ENCODE data around the gene RCAN1. TPM values are rescaled to one million over a fixed set of nuclear protein-coding genes. Genes with fewer than 3 reads are reported as not detected.

The RCAN1 gene
- total and polyA plus RNA-seq, 9 of the 15 experiments (the other 6 are each of a cell fraction or from before 2014, with no cell fraction given): 4.4 to 16.5 (median 12.3) TPM

DNA sequence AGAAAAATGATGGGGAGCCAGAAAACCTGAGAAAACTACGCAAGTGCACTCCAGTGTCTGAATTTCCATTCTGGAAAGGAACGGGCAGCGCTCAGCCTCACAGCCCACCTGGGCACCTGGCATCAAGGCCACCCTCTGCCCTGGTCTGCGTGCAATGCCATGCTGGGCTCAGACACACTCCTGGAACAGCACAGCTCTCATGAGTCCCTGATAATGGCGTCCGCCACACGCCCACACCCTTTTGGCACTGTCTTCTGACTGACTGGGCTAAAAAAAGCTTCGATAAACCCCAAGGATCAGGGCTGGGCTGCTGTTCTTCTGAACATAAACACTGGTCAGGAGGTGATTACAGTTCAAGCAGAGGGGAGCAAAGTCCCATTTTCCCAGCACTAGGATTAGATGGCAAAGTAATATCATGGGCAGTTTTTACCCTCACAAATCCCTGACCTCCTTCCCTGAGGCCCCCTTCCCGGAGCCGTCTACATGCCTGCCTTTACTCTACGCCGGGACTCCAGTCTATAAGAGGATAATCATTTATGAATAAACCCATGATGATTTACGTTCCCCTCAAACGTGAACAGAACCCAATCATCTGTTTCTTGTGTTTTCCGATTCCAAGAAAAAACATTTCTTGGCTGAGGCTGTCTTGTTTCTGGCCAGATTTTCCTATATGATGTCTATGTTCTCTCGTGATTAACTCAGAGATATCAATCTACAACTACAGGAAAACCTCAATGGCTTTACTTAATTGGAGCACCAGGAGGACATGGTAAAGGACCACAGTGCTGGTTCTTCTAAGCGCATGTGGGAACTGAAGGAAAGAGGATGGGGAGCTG, 22.6 kb downstream of the RCAN1 start (continued):
- TF ChIP-seq MAZ (CRISPR knock-in tag; conservative IDR thresholded peaks at IDR 0.05 in 1 of 2, IDR thresholded peaks at IDR 0.05 in 1 of 2) (peak in 1 of 2 experiments; percentile 21; a peak in 2 of 4 replicates), MEF2D (tag; conservative IDR thresholded peaks at IDR 0.05; ENCODE audit: low read depth) (peak; percentile 87), KLF13 (tag; IDR thresholded peaks at IDR 0.05; ENCODE audit: borderline replicate concordance, low read depth) (peak; percentile 54; the same call in 1 of the 2 replicates), TCF7L2 (IDR thresholded peaks at IDR 0.05; ENCODE audit: low read depth, low read length) (no peak), HNRNPLL (IDR thresholded peaks at IDR 0.05; ENCODE audit: low read depth, low read length, poor library complexity, severe bottlenecking) (peak; percentile 69), ELF4 (CRISPR knock-in tag; IDR thresholded peaks at IDR 0.05) (no peak), TCF3 (CRISPR knock-in tag; IDR thresholded peaks at IDR 0.05) (0 out of 2 replicates have a peak, but pooled peaks have one; percentile 23), SREBF2 (CRISPR knock-in tag; IDR thresholded peaks at IDR 0.05) (no peak), ZNF212 (CRISPR knock-in tag; IDR thresholded peaks at IDR 0.05) (no peak), STAT5A (IDR thresholded peaks at IDR 0.05; ENCODE audit: borderline replicate concordance, low read length) (no peak), ATF4 (CRISPR knock-in tag; IDR thresholded peaks at IDR 0.05) (0 out of 2 replicates have a peak, but pooled peaks have one; percentile 32), HDAC1 (IDR thresholded peaks at IDR 0.05) (no peak), ZNF586 (CRISPR knock-in tag; conservative IDR thresholded peaks at IDR 0.05) (no peak), PPARD (CRISPR knock-in tag; IDR thresholded peaks at IDR 0.05) (no peak), BMI1 (IDR thresholded peaks at IDR 0.05; ENCODE audit: low read length) (no peak), BHLHE40 (IDR thresholded peaks at IDR 0.05; ENCODE audit: low read length) (0 out of 2 replicates have a peak, but pooled peaks have one; percentile 14), MEF2A (IDR thresholded peaks at IDR 0.05; ENCODE audit: control insufficient read depth, low read depth, low read length) (peak; percentile 47; the same call in 1 of the 2 replicates), ESRRA (IDR thresholded peaks at IDR 0.05; ENCODE audit: borderline replicate concordance, low read depth) (no peak), MEIS2 (IDR thresholded peaks at IDR 0.05; ENCODE audit: partially characterized antibody) (peak; percentile 8), TARDBP (IDR thresholded peaks at IDR 0.05) (no peak), CTBP1 (IDR thresholded peaks at IDR 0.05; ENCODE audit: borderline replicate concordance) (0 out of 2 replicates have a peak, but pooled peaks have one; percentile 22), EGR1 (conservative IDR thresholded peaks at IDR 0.05) (peak; percentile 85), ZBTB17 (CRISPR knock-in tag; IDR thresholded peaks at IDR 0.05) (0 out of 2 replicates have a peak, but pooled peaks have one; percentile 56), ZNF134 (CRISPR knock-in tag; conservative IDR thresholded peaks at IDR 0.05) (no peak)
- TF ChIP-seq, protein P1, sequence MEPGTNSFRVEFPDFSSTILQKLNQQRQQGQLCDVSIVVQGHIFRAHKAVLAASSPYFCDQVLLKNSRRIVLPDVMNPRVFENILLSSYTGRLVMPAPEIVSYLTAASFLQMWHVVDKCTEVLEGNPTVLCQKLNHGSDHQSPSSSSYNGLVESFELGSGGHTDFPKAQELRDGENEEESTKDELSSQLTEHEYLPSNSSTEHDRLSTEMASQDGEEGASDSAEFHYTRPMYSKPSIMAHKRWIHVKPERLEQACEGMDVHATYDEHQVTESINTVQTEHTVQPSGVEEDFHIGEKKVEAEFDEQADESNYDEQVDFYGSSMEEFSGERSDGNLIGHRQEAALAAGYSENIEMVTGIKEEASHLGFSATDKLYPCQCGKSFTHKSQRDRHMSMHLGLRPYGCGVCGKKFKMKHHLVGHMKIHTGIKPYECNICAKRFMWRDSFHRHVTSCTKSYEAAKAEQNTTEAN (CRISPR knock-in tag; IDR thresholded peaks at IDR 0.05): no peak
- TF ChIP-seq, protein P2, sequence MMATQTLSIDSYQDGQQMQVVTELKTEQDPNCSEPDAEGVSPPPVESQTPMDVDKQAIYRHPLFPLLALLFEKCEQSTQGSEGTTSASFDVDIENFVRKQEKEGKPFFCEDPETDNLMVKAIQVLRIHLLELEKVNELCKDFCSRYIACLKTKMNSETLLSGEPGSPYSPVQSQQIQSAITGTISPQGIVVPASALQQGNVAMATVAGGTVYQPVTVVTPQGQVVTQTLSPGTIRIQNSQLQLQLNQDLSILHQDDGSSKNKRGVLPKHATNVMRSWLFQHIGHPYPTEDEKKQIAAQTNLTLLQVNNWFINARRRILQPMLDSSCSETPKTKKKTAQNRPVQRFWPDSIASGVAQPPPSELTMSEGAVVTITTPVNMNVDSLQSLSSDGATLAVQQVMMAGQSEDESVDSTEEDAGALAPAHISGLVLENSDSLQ (IDR thresholded peaks at IDR 0.05): peak; percentile 59; the same call in 1 of the 2 replicates
